ENCODE measurements around the gene CLRN3.
A peak's percentile ranks its signal among the peaks of the same experiment; 100 is the strongest.

Gene CLRN3

GRCh38 chr10:127881262-127881661 lies 11.5 kb downstream of the CLRN3 start:
- peak overlapping the region in 10 of 21 experiments; percentile 7 to 62 (median 45) for H3K27ac ChIP-seq
- H3K4me3 ChIP-seq: no peak overlapping the region

GRCh38 chr10:127880557-127880956 lies 12.2 kb downstream of the CLRN3 start:
- peak overlapping the region in 8 of 21 experiments; percentile 7 to 62 (median 46) for H3K27ac ChIP-seq

GRCh38 chr10:127878475-127879055 lies 14.2 kb downstream of the CLRN3 start:
- H3K4me3 ChIP-seq: no peak overlapping the region
- H3K27ac ChIP-seq: no peak overlapping the region

More at GRCh38 chr10:127880557-127880956, 12.2 kb downstream of the CLRN3 start:
- no peak overlapping the region for H3K4me3 ChIP-seq

GRCh38 chr10:127877699-127878098 lies 15.0 kb downstream of the CLRN3 start:
- no peak overlapping the region for H3K27ac ChIP-seq
- no peak overlapping the region for H3K4me3 ChIP-seq

GRCh38 chr10:127877116-127877515 lies 15.6 kb downstream of the CLRN3 start:
- no peak overlapping the region for H3K4me3 ChIP-seq
- H3K27ac ChIP-seq: no peak overlapping the region

GRCh38 chr10:127875916-127876315 lies 16.8 kb downstream of the CLRN3 start:
- H3K4me3 ChIP-seq: no peak overlapping the region
- H3K27ac ChIP-seq: no peak overlapping the region

GRCh38 chr10:127875449-127875765 lies 17.3 kb downstream of the CLRN3 start:
- Histone ChIP-seq H3K4me3 (no peak overlapping the region), H3K27ac (no peak overlapping the region)

GRCh38 chr10:127874671-127875448 lies 17.9 kb downstream of the CLRN3 start:
- Histone ChIP-seq H3K4me3 (no peak overlapping the region), H3K27ac (no peak overlapping the region)

- Histone ChIP-seq H3K27ac (no peak overlapping the region), H3K4me3 (no peak overlapping the region)
These were observed 18.8 kb downstream of the CLRN3 start for GRCh38 chr10:127873901-127874470.

- Histone ChIP-seq H3K4me3 (no peak overlapping the region), H3K27ac (no peak overlapping the region)
These were observed 19.7 kb downstream of the CLRN3 start for GRCh38 chr10:127872871-127873600.

GRCh38 chr10:127872011-127872761 lies 20.6 kb downstream of the CLRN3 start:
- H3K27ac ChIP-seq: no peak overlapping the region
- H3K4me3 ChIP-seq: no peak overlapping the region

- no peak overlapping the region for H3K4me3 ChIP-seq
- no peak overlapping the region for H3K27ac ChIP-seq
These were observed 21.1 kb downstream of the CLRN3 start for GRCh38 chr10:127871631-127872010.

GRCh38 chr10:127869329-127869728 lies 23.4 kb downstream of the CLRN3 start:
- no peak overlapping the region for H3K27ac ChIP-seq
- H3K4me3 ChIP-seq: no peak overlapping the region

- no peak overlapping the region for H3K4me3 ChIP-seq
- H3K27ac ChIP-seq: no peak overlapping the region
These were observed 24.9 kb downstream of the CLRN3 start for GRCh38 chr10:127867805-127868204.

GRCh38 chr10:127866276-127867013 lies 26.3 kb downstream of the CLRN3 start:
- no peak overlapping the region for H3K27ac ChIP-seq
- H3K4me3 ChIP-seq: no peak overlapping the region

GRCh38 chr10:127863231-127863825 lies 29.4 kb downstream of the CLRN3 start:
- Histone ChIP-seq H3K4me3 (no peak overlapping the region), H3K27ac (no peak overlapping the region)

- H3K4me3 ChIP-seq: no peak overlapping the region
- H3K27ac ChIP-seq: no peak overlapping the region
These were observed 32.1 kb downstream of the CLRN3 start for GRCh38 chr10:127860592-127860991.

GRCh38 chr10:127855976-127856375 lies 36.8 kb downstream of the CLRN3 start:
- H3K27ac ChIP-seq: no peak overlapping the region
- no peak overlapping the region for H3K4me3 ChIP-seq

GRCh38 chr10:127855591-127855881 lies 37.2 kb downstream of the CLRN3 start:
- H3K27ac ChIP-seq: no peak overlapping the region

More at GRCh38 chr10:127855591-127855881, 37.2 kb downstream of the CLRN3 start:
- no peak overlapping the region for H3K4me3 ChIP-seq

All from skin epidermis (tissue), 12 donors.